HG02642 (cell line): Measurements from ENCODE around the gene LYL1.
A peak's percentile ranks its signal among the peaks of the same experiment; 100 is the strongest.

Experiments used
- ATAC-seq: cut with Tn5 transposase; IDR thresholded peaks from one replicate; pipeline ENCODE4 v1.9.1; 2021; ENCODE audit warnings: mild to moderate bottlenecking; ENCODE audit not compliant: unreplicated experiment, poor library complexity

LYL1 gene

GRCh38 chr19:13130886-13131490 is 28.3 kb upstream of the LYL1 start:
- ATAC-seq, result no peak

DNA sequence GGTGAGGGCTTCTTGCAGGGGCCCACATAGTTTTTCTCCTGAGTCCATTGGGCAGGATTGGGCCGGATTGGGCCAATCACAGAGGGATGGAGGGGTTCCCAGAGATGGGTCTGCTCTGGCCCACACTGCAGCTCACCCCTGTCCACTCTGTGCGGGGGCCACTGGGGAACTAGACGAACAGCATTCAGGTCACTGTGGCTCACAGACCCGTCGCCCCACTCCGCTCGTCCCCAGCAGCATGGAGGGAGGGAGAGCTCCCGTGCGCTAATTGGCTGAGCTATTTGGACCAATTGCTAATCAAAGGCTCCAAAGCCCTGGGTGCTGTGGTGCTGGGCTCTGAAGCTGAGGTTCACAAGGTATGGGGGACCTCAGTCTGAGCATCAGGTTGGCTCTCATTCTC is 26.7 kb upstream of the LYL1 start:
- ATAC-seq, result no peak

- no peak for ATAC-seq
Measured at GRCh38 chr19:13128583-13128982, 25.9 kb upstream of the LYL1 start.

DNA sequence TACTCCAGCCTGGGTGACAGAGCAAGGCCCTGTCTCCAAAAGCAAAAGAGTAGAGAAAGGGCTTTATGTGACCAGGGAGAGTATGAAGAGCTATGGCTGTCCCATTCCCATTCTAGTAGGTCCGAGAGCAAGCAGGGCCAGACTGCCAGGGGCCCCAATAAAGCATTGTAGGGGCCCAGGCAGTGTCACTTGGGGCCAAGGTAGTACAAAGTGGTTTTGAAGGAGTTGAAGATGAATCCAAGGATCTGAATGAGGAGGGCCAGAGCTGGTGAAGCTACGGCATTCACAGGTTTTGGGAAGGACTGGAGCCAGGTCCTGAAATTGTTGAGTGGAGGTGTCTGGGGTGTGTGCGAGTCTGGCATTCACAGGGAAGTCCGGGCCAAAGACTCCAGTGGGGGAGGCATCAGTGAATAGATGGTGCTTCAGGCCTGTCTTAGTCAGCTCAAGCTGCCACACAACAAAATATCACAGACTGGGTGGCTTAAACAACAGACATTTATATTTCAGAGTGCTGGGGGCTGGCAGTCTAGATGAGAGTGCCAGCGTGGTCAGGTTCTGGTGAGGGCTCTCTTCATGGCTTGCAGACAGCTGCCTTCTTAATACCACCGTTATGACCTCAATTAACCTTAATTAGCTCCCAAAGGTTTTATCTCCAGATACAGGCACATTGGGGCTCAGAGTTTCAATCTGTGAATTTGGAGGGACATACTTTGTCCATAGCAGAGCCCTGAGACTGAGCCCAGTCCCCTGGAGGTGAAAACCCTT is 25.3 kb upstream of the LYL1 start:
- no peak for ATAC-seq

DNA sequence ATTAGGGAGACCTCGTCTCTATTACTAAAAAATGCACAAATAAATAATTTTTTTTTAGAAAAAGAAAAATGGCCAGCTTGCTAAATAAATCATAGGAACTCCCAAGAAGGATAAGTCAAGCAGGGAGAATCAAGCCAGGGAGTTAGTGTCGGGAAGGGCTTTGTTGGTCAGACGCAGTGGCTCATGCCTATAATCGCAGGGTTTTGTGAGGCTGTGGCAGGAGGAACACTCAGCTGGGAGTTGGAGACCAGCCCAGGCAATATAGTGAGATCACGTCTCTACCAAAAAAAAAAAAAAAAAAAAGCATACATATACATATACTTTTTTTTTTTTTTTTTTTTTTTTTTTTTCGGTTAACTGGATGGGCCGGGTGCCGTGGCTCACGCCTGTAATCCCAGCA is 24.4 kb upstream of the LYL1 start:
- no peak for ATAC-seq

DNA sequence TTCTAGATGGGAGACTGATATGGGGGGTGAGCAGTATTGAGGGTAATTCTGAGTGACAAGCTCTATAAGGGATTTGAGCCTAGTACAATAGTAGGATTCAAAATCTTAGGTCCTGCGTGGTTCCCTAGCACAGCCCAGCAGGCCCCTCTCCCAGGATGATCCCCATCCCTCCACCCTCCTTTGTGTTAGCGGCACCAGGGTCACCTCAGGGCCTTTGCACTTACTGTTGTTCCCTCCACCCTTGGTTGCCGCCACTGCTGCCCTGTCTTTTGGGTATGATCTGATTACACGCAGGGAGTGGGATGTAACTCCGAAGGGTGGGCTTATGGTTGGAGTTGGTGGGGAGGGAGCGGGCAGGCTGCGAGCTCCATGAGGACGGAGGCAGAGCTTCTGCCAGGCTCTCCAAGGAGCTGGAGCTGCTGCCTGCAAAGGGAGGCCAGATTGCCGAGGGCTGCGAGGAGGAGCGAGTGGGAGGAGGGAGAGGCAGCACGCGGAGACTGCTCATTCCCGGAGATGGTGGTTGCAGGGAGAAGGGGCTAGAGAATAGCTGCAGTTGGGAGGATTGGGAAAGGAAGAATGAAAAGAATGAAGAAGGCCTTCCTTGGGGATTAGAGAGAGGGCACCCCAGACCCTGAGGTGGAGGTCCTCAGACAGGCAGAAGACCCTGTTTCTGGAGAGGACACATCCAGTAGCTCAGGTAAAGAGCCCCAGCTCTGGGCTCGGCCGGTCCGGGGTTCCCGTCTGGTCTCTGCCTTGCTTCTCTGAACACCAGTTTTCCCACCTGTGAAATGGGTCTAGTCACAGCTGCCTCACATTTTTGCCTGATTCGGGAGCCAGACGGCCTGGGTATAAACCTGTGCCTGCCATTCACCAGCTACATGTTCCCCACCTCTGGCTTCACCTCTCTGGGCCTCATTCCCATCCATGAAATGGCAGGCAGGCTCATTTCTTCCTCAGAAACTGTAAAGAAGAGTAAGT is 20.6 kb upstream of the LYL1 start:
- no peak for ATAC-seq

DNA sequence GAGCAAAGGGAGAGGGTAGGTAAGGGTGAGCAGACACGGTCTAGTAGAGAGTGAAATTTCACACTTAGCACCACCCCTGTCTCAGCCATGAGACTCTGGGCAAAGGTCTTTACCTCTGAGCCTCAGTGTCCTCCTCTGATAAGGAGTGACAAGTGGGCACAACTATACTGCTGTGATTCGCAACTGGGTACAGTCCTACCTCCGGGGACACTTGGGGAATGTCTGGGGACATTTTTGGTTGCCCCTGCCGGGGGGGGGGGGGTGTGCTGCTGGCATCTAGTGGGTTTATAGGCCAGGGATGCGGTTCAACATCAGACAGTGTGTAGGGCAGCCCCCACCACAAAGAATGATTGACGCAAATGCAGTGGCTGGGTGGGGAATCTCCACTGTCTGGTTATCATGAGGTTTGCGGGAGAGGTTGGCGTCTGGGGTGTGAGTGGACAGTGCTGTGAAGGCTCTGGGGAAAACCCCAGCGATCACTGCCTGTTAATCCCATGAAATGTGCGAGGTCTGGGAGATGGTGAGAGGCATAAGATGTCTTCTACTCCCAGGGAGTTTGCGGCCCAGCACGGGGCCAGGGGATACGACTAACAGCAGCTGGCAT is 19.7 kb upstream of the LYL1 start:
- ATAC-seq, result no peak

- no peak for ATAC-seq
Measured at GRCh38 chr19:13121551-13122274, 19.1 kb upstream of the LYL1 start.

DNA sequence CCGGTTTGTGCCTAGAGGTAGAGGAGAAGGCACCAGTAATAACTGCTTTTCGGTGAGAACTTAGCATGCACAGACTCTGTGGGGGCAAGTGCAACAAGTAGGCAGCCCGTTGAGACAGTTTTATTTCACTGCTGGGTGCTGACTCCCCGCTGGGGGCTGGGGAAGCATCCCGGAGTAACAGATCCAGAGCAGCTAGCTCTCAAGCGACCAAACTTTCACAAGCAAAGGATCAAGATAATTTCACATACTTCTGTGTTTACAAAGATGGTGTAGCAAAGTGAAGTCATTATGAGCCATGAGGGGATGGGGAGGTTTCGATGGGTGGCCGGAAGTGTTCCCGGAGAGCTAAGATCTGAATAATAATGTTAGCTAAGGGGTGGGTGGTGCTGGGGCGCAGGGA is 18.2 kb upstream of the LYL1 start:
- ATAC-seq, result no peak

- ATAC-seq, result no peak
Measured at GRCh38 chr19:13120031-13120430, 17.4 kb upstream of the LYL1 start.

- no peak for ATAC-seq
Measured at GRCh38 chr19:13119627-13120026, 17.0 kb upstream of the LYL1 start.

DNA sequence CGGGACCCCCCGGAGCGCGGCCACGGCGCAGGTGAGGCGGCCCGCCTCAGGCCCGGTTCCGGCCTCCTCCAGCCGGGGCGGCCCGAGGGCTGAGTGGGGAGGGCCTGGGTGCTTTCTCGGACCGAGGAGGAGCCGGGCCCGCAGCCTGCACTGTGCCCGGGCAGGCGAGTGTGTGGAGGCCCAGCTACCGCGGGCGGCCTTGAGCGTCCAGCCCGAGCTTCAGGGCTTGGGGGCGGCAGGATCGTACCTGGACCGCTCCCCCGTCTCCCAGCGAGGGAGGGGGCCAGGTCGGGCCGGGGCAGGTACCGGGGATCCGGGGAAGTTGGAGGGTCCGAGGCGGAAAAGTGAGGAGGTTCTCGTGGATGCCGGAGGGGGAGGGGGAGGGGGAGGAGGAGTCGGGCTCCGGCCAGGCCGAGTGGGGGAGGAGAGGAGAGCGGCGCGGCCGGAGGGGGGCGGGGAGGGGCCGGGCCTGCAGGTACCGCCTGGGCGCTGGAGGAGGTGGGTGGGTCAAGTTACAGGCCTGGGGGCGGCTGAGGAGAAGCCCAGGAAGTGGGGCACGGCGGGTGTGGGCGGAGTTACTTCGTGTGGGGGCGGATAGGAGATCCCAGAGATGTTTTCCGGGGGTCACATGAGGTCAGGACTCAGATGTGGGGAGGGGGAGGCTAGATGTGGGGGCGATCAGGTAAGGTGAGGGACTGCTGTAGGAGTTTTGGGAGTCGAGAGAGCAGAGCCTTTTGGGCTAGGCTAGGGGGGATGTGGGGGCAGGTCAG is 16.0 kb upstream of the LYL1 start:
- peak; percentile 22 for ATAC-seq

DNA sequence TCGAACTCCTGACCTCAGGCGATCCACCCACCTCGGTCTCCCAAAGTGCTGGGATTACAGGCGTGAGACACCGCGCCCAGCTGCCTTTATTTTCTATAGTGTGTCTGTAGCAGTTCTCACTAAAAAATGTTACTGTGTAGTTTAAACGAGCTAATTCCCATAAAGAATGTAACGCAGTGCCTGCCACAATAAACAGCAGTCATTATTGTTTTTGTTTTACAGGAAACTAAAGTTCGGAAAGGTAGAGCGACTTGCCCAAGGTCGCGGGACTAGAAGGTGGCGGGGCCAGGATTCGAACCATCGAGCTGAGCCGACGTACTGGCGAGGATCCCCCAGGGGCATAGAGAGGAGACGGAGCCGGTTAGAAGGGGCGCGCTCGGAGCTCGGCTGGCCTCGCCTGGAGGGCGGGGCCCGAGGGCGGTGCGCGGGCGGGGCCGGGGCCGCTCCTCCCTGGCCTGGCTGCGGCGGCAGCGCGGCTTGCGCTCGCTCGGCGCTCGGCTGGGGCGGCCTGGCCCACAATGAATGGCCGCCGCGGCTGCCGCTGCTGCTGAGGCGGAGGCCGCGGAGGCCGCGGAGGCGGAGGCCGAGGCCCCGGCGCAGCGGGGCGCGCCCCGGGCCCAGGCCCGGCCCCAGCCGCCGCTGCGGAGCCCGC is 15.2 kb upstream of the LYL1 start, which contains the start of gene NACC1:
Gene NACC1 (plus strand): TSS at position 493 of the 652 bp plus-strand sequence. CDS start 16,944 bp downstream, outside the sequence.
- peak; percentile 73 for ATAC-seq

DNA sequence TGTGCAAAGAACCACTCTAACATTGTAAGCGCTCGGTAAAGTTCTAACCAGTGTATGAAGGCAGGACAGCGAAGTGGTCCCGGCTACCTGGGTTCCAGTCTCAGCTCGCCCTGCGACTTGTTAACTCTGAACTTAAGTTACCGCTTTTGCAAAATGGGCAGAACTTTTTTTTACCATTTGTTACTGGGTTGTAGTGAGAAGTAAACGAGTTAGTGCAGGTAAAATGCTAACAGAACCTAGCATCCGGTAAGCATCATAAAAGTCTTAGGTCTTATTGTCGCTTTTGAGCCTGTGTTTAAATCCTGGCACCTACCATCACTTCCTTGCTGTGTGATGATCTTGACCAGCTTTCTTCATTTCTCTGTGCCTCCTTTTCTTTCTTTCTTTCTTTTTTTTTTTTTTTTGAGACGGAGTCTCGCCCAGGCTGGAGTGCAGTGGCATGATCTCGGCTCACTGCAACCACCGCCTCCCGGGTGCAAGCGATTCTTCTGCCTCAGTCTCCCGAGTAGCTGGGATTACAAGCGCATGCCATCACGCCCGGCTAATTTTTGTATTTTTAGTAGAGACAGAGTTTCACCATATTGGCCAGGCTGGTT is 14.6 kb upstream of the LYL1 start:
- ATAC-seq, result no peak

DNA sequence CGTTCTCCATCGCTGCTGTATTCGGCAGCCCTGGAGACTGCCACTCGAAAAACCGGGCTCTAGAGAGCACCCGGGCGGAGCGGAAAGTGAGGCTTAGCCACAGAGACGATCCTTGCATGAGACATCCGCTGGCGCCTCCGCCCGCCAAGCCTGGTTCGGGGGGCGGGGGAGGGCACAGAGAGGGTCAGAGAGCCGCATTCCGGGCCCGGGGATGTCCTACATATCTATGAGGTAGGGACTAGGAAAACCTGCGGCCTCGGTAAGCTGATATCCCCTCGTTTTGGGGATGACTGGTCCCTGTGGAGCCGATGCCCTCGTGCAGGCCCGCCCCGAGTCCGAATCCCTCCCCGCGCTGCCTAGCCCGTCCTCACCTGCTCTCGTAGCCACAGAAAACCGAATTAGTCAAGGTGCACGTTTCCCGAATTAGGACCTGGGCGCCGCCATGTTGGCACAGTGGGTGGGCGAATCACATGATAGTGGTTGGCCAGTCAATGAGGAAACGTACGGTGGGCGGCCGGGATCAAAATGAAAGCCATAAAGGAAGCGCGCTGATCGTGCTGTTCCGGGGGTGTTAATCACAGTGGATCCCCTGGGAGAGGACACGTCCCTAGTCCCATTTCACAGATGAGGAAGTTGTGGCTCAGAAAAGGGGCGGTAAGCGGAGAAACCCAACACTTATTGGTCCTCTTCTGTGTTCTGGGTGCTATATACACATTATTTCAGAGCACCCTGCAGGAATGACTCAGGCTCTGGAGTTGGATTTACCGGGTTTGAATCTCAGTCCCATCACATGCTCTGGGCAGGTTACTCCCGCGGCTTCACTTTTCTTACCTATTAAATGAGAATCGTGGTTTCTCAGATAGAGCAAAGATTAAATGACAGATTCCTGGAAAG is 13.9 kb upstream of the LYL1 start, which contains the start of gene TRMT1:
Gene TRMT1 (minus strand): TSS at position 459 of the 894 bp plus-strand sequence. CDS start 341 bp downstream, at position 118.
- peak; percentile 50 for ATAC-seq

DNA sequence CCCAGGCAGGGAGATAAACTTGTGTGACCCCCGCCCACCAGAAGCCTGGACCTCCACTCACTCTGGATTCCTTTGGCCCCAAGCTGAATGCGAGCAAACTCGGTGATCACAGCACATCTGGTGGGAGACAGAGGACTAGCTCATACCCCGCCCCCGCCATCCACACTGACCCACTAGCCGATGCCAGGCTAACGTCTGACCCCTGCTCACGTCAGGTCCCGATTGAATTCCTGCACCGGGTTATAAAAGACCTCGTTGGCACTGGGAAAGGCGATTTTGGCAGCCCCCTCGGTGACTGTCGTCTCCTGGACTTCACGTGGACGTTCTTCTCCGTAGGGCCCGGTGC is 13.3 kb upstream of the LYL1 start:
- no peak for ATAC-seq

GRCh38 chr19:13112555-13112954 is 9.9 kb upstream of the LYL1 start:
- ATAC-seq, result no peak
